Progenitor cell of endocrine pancreas (in vitro differentiated cells): ENCODE data around the gene EFNA2. TPM values are rescaled to one million over a fixed set of nuclear protein-coding genes. Genes with fewer than 3 reads are reported as not detected.
"Not testable (repeated sequence)": the region's sequence is repeated elsewhere in the genome, so short reads cannot be mapped to it uniquely, and the experiment has no call there.

Experiments
- DNase-seq: peaks from one replicate; pipeline ENCODE4 v3.0.0; 2021; ENCODE audit warnings: low spot score; ENCODE audit not compliant: unreplicated experiment
- H3K27ac Mint-ChIP-seq: 2 replicates; pipeline ENCODE4 v1.8.0; 2021; ENCODE audit warnings: mild to moderate bottlenecking, moderate library complexity, mixed read lengths
- H3K27me3 Mint-ChIP-seq: 2 replicates; pipeline ENCODE4 v1.8.0; 2021; ENCODE audit warnings: mixed read lengths
- H3K36me3 Mint-ChIP-seq: 2 replicates; pipeline ENCODE4 v1.8.0; 2022; ENCODE audit warnings: mixed read lengths; ENCODE audit not compliant: insufficient read depth
- H3K4me1 Mint-ChIP-seq: 2 replicates; pipeline ENCODE4 v1.8.0; 2021; ENCODE audit warnings: low read depth, mixed read lengths
- H3K4me3 Mint-ChIP-seq: 2 replicates; pipeline ENCODE4 v1.8.0; 2021; ENCODE audit warnings: low read depth, mild to moderate bottlenecking, moderate library complexity, mixed read lengths
- H3K9me3 Mint-ChIP-seq: 2 replicates; pipeline ENCODE4 v1.8.0; 2021; ENCODE audit warnings: low read depth, mixed read lengths
- CTCF ChIP-seq: fragments of 200-600 bp; sonication (generic); IDR thresholded peaks from one replicate; pipeline ENCODE4 v1.5.0; 2021; ENCODE audit warnings: antibody characterized with exemption, mild to moderate bottlenecking; ENCODE audit not compliant: unreplicated experiment
- total RNA-seq: library from RNA; stranded (reverse); gene quantifications from 2 replicates; pipeline ENCODE4 v1.2.1, GENCODE V29; 2021

Gene EFNA2
- total RNA-seq, 1 donor from 2014 or later: 26.5 TPM

- peak within 1 kb of the TSS; percentile 81 for H3K4me3 Mint-ChIP-seq
- H3K4me1 Mint-ChIP-seq: peaks cover 13% of the 10 kb centered on the region
- peak within 1 kb of the TSS; percentile 96 for H3K27ac Mint-ChIP-seq
- peak; percentile 69 for DNase-seq
- no peaks in the 10 kb centered on the region for H3K9me3 Mint-ChIP-seq
- H3K27me3 Mint-ChIP-seq: no peaks in the 10 kb centered on the region
- no peaks in the 10 kb centered on the region for H3K36me3 Mint-ChIP-seq
- no peak for TF ChIP-seq CTCF
Observed at GRCh38 chr19:1241417-1242095, 44.1 kb upstream of the EFNA2 start, which contains the start of gene ATP5F1D. TSS of gene ATP5F1D (plus strand) at chr19:1241751. CDS start at chr19:1241851, 100 bp downstream.

DNA sequence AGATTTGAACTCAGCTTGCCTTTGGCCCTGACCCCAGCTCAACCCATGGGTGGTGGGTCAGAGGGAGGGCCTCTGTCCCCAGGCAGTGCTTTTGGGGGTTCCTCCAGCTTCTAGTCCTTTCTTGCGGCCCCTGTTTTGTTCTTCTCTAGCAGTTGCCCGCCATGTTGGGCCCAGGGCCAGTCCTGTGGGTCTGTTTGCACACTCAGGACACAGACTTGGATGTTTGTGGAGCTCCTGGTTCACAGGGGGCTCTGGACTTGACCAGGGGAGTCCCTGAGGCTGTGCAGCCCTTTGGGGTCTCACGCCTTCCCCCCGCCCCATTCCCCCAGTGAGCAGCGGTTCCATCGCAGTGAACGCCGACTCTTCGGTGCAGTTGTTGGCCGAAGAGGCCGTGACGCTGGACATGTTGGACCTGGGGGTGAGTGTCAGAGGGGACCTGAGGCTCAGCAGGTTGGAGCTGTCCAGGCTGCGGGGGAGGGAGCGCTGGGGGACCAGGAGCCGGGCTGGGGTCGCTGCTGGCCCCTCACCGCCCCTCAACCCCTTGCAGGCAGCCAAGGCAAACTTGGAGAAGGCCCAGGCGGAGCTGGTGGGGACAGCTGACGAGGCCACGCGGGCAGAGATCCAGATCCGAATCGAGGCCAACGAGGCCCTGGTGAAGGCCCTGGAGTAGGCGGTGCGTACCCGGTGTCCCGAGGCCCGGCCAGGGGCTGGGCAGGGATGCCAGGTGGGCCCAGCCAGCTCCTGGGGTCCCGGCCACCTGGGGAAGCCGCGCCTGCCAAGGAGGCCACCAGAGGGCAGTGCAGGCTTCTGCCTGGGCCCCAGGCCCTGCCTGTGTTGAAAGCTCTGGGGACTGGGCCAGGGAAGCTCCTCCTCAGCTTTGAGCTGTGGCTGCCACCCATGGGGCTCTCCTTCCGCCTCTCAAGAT lies 41.6 kb upstream of the EFNA2 start:
- H3K36me3 Mint-ChIP-seq: no peaks in the 10 kb centered on the region
- H3K4me3 Mint-ChIP-seq: no peak overlapping the region
- no peaks in the 10 kb centered on the region for H3K9me3 Mint-ChIP-seq
- H3K4me1 Mint-ChIP-seq: peaks cover 10% of the 10 kb centered on the region
- DNase-seq: peak; percentile 80
- no peaks in the 10 kb centered on the region for H3K27me3 Mint-ChIP-seq
- peak overlapping the region; percentile 59 for H3K27ac Mint-ChIP-seq
- TF ChIP-seq CTCF: peak; percentile 95

DNA sequence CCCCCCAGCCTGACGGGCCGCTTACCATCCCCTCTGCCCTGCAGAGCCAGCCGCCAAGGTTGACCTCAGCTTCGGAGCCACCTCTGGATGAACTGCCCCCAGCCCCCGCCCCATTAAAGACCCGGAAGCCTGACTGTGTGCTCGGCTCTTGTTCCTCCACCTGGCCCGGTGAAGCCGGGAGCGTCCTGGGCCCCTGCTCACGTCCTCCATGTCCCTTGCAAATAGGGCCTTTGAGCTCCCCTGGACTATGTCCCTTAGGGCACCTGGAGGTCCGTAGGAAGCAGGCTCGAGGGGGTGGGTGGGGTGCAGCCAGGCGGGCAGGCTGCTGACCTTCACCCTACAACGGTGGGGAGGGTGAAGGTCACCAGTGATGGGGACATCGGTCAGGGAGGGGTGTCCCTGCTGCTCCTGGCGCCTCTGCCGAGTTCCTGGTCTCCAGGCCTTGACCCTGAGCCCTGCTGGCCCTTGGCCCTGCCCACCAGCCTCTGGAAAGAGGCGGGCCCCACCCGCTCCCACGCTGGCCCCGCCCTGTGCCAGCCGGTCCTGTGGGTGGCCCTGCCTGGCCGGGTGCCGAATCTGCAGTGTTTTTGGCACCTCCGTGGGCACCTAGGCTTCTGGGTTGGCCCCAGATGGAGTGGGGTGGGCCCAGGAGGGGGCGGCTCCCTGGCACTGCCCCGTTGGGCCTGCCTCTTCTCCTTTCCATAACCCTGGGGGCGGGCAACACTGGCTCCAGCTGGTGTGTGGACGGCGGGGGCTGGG lies 40.8 kb upstream of the EFNA2 start:
- H3K27ac Mint-ChIP-seq: peak overlapping the region; percentile 59
- TF ChIP-seq CTCF: no peak
- no peak overlapping the region for H3K4me3 Mint-ChIP-seq

GRCh38 chr19:1245494-1246264 lies 40.0 kb upstream of the EFNA2 start:
- Mint-ChIP-seq H3K9me3 (no peaks in the 10 kb centered on the region), H3K4me3 (no peak overlapping the region), H3K27me3 (no peaks in the 10 kb centered on the region), H3K36me3 (no peaks in the 10 kb centered on the region), H3K4me1 (peaks cover 6% of the 10 kb centered on the region), H3K27ac (no peak overlapping the region)
- TF ChIP-seq CTCF: no peak
- DNase-seq: no peak

More for the DNA sequence above, 40.8 kb upstream of the EFNA2 start:
- no peak for DNase-seq
- Mint-ChIP-seq H3K9me3 (no peaks in the 10 kb centered on the region), H3K4me1 (peaks cover 6% of the 10 kb centered on the region), H3K36me3 (no peaks in the 10 kb centered on the region), H3K27me3 (no peaks in the 10 kb centered on the region)

GRCh38 chr19:1246265-1247087 lies 39.2 kb upstream of the EFNA2 start:
- H3K4me1 Mint-ChIP-seq, H3K9me3 Mint-ChIP-seq, DNase-seq, H3K4me3 Mint-ChIP-seq, H3K27ac Mint-ChIP-seq, H3K36me3 Mint-ChIP-seq, H3K27me3 Mint-ChIP-seq: not testable (repeated sequence)
